HepG2 (cell line): Measurements from ENCODE around the gene GLI3. TPM values are rescaled to one million over a fixed set of nuclear protein-coding genes. Genes with fewer than 3 reads are reported as not detected.

ENCODE experiments used
- ATAC-seq: fragments of 200-7000 bp; cut with Tn5 transposase; 3 replicates; pipeline ENCODE4 v1.9.1; 2020; ENCODE audit warnings: mild to moderate bottlenecking, moderate library complexity
- BruUV-seq: library from RNA; stranded (reverse); fragments of 400-500 nt; replicated peaks from 2 replicates; lab custom pipeline; 2021; lab: Mats Ljungman, UMichigan
- CTCF ChIA-PET: fragments of 300-600 bp; formaldehyde crosslinking; extraction: SDS; loops from one replicate; lab custom pipeline; 2021; ENCODE audit warnings: low total read pairs, inconsistent platforms, low intra/inter-chr PET ratio; lab: Yijun Ruan, JAX
- POLR2A ChIA-PET: fragments of 350-600 bp; sonication (Branson Sonifier 250); formaldehyde crosslinking; loops from one replicate; lab custom pipeline; 2020; ENCODE audit warnings: antibody characterized with exemption, inconsistent platforms; lab: Yijun Ruan, JAX
- DNase-seq: peaks from one replicate; pipeline ENCODE4 v3.0.0-alpha.2; 2015; ENCODE audit warnings: low spot score
- FAIRE-seq: peaks from 3 replicates; lab custom pipeline; 2011; peaks lifted over from hg19 to GRCh38; lab: Jason Lieb, UNC
- H2AFZ ChIP-seq: one replicate; pipeline ENCODE4 v1.6.1; 2011; ENCODE audit warnings: low read length, inconsistent platforms
- H3K27ac ChIP-seq: fragments of 300-600 bp; 3 replicates; pipeline ENCODE4 v1.8.0; 2011; ENCODE audit warnings: mixed run types, mild to moderate bottlenecking, mixed read lengths, low read length, inconsistent platforms; ENCODE audit not compliant: insufficient read depth; ENCODE audit errors: extremely low read length
- H3K27me3 ChIP-seq, 2 experiments: fragments of 200-600 bp in 1 of 2; 2 replicates in 1 of 2; 3 replicates in 1 of 2; pipeline versions ENCODE4 v1.6.0 to v1.8.0; 2011; ENCODE audit warnings: low read length in 2 of 2, mild to moderate bottlenecking in 2 of 2, moderate library complexity in 2 of 2, inconsistent platforms in 1 of 2; ENCODE audit not compliant: insufficient read depth in 2 of 2, control insufficient read depth in 1 of 2
- H3K36me3 ChIP-seq, 2 experiments: fragments of 200-600 bp in 1 of 2; replicated peaks in 1 of 2; 2 replicates in 1 of 2; 3 replicates in 1 of 2; pipeline versions ENCODE4 v1.5.1 to v1.8.0; 2011; ENCODE audit warnings: low read length in 2 of 2, inconsistent platforms in 1 of 2; ENCODE audit not compliant: insufficient read depth in 2 of 2, control insufficient read depth in 1 of 2
- H3K4me1 ChIP-seq: 2 replicates; pipeline ENCODE4 v1.5.1; 2012; ENCODE audit warnings: low read length, inconsistent platforms; ENCODE audit not compliant: insufficient read depth
- H3K4me2 ChIP-seq: 2 replicates; pipeline ENCODE4 v1.6.0; 2011; ENCODE audit warnings: low read depth, low read length, inconsistent platforms
- H3K4me3 ChIP-seq, 3 experiments: fragments of 200-600 bp in 1 of 3; sonication (generic), shearing (Covaris generic) in 1 of 3; replicated peaks in 1 of 3; 2 replicates each; pipeline ENCODE4 v1.5.1; 2011 to 2016; ENCODE audit warnings: low read length in 3 of 3, inconsistent platforms in 2 of 3, low read depth in 2 of 3, mild to moderate bottlenecking in 2 of 3, control low read depth in 1 of 3, mixed read lengths in 1 of 3; ENCODE audit not compliant: insufficient read depth in 1 of 3
- H3K79me2 ChIP-seq: one replicate; pipeline ENCODE4 v1.6.1; 2011; ENCODE audit warnings: low read length, inconsistent platforms; ENCODE audit not compliant: insufficient read depth
- H3K9ac ChIP-seq: 2 replicates; pipeline ENCODE4 v1.6.0; 2011; ENCODE audit warnings: mild to moderate bottlenecking, low read depth, low read length, inconsistent platforms; ENCODE audit not compliant: insufficient read depth
- H3K9me3 ChIP-seq: 2 replicates; pipeline ENCODE4 v1.5.1; 2012; ENCODE audit warnings: mild to moderate bottlenecking, low read length
- H4K20me1 ChIP-seq: 2 replicates; pipeline ENCODE4 v1.6.0; 2011; ENCODE audit warnings: inconsistent platforms, mild to moderate bottlenecking, low read length, moderate library complexity; ENCODE audit not compliant: insufficient read depth
- BCL6 ChIP-seq: IDR thresholded peaks from 2 replicates; pipeline ENCODE4 v1.6.1; 2016; ENCODE audit warnings: missing genetic modification reagents, missing compliant biosample characterization
- FOXP1 ChIP-seq, 2 experiments: fragments of 450-650 bp in 1 of 2; IDR thresholded peaks; 2 replicates each; pipeline ENCODE4 v1.6.1; 2017 to 2018; ENCODE audit warnings: antibody characterized with exemption in 1 of 2
- RFX3 ChIP-seq: IDR thresholded peaks from 2 replicates; pipeline ENCODE4 v1.6.1; 2016; ENCODE audit warnings: missing biosample characterization, missing genetic modification reagents
- SNRNP70 ChIP-seq: fragments of 200-400 bp; formaldehyde crosslinking; IDR thresholded peaks from 2 replicates; pipeline ENCODE4 v1.6.1; 2017; ENCODE audit warnings: mild to moderate bottlenecking, low read depth, low read length, moderate library complexity
- TBX3 ChIP-seq: fragments of 450-650 bp; IDR thresholded peaks from 2 replicates; pipeline ENCODE4 v1.6.1; 2017; ENCODE audit warnings: antibody characterized with exemption, mild to moderate bottlenecking, inconsistent platforms, borderline replicate concordance
- ZBTB1 ChIP-seq: sonication (generic); formaldehyde crosslinking; IDR thresholded peaks from 2 replicates; pipeline ENCODE4 v1.4.0; 2020; ENCODE audit warnings: missing genetic modification reagents, borderline replicate concordance
- ZNF501 ChIP-seq: sonication (generic); formaldehyde crosslinking; IDR thresholded peaks from 2 replicates; pipeline ENCODE4 v1.5.1; 2020; ENCODE audit warnings: mild to moderate bottlenecking, moderate library complexity, missing genetic modification reagents
- WGBS: methylation state at CpG from one replicate; pipeline ENCODE4 v1.1.6; 2017; ENCODE audit warnings: low lambda C conversion rate; 5-methylcytosine and 5-hydroxymethylcytosine counted together
- in situ Hi-C: cut with HindIII; loops from 2 replicates; pipeline ENCODE4 v1.10.0; 2017; ENCODE audit warnings: low pct_unique_long_range_greater_than_20kb; ENCODE audit not compliant: extremely low pct_ligation_motif_present
- intact Hi-C: fragments of 100-400 bp; cut with micrococcal nuclease; formaldehyde crosslinking; loops from one replicate; pipeline ENCODE4 v1.10.0; 2022; ENCODE audit not compliant: unreplicated experiment
- polyA plus RNA-seq, 8 experiments: library from polyadenylated mRNA; depleted of rRNA in 3 of 8; stranded (reverse) in 7 of 8; unstranded in 1 of 8; fragments of >200 nt; fragmentation: Illumina TruSeq in 4 of 8; extraction: Trizol in 4 of 8; gene quantifications; 2 replicates each; pipeline versions ENCODE4 v1.2.1 to v1.2.3, GENCODE V29; 2011 to 2016; ENCODE audit warnings: low read depth in 4 of 8, missing spikeins in 1 of 8, mixed read lengths in 1 of 8; ENCODE audit not compliant: insufficient read depth in 1 of 8
- total RNA-seq, 5 experiments: library from RNA; depleted of rRNA; stranded (reverse); fragments of >200 nt; fragmentation: Illumina TruSeq; extraction: Trizol; gene quantifications; 2 replicates each; pipeline ENCODE4 v1.2.3, GENCODE V29; 2016; ENCODE audit warnings: low read depth in 1 of 5
- TF ChIP-seq, protein P1 (sequence below): sonication (generic); formaldehyde crosslinking; IDR thresholded peaks from 2 replicates; pipeline ENCODE4 v1.4.0; 2020; ENCODE audit warnings: missing genetic modification reagents
- TF ChIP-seq, protein P2 (sequence below): sonication (generic); formaldehyde crosslinking; IDR thresholded peaks from 2 replicates; pipeline ENCODE4 v1.5.0; 2020; ENCODE audit warnings: missing genetic modification reagents, mild to moderate bottlenecking, borderline replicate concordance

The GLI3 gene
- total and polyA plus RNA-seq, 2 of the 13 experiments (the other 11 are each of a cell fraction or from before 2014, with no cell fraction given), result not detected

DNA sequence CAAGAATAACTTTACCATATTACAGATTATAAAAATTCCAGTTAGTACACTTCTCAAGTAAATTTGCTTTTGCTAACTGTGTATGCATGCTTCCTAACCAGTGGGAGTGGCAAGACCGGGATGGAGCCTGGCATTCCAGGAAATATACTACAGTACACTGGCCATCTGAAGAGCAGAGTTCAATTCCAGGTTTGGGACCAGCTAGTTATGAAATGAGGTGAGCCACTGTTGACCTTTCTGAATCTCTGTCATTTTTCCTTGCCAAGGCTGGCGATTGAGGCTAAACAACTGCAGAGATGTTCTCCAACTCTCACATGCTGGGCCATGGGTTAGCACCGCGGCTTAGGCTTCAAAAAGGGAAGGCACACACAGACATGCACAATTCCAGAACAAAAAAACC, 258.2 kb downstream of the GLI3 start:
- no peak for FAIRE-seq

DNA sequence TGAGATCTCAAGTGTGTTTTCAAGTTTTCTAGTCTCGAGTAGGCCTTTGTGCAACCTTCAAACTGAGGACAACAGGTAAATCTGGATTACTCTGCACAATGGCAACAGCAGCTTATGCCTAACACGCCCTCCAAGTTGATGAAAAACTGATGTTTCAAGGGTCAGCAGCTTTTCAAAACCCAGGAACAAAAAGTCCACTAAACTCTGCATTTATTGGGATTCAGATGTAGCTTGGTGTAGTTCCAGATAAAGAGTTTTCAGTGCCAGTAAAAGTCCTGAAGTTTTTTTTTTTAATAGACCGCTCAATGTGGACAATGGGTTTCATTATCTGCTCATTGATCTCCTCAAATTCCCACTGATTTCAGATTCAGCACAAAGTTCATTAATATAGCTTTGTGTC, 259.3 kb downstream of the GLI3 start:
- CTCF ChIA-PET, result no interaction called here
- Histone ChIP-seq H3K79me2 (no peaks in the 10 kb centered on the region), H3K9me3 (no peaks in the 10 kb centered on the region)
- intact Hi-C loops, result loop anchor here (2.0 kb wide), 1 partner anchor 35 kb away; no protein-coding TSS in a partner anchor
- no peak for TF ChIP-seq SNRNP70
- no peak for TF ChIP-seq FOXP1 (IDR thresholded peaks at IDR 0.05)
- TF ChIP-seq FOXP1 (CRISPR knock-in tag; IDR thresholded peaks at IDR 0.05), result no peak
- no peak for TF ChIP-seq TBX3
- TF ChIP-seq ZNF501, result no peak
- TF ChIP-seq, protein P1, sequence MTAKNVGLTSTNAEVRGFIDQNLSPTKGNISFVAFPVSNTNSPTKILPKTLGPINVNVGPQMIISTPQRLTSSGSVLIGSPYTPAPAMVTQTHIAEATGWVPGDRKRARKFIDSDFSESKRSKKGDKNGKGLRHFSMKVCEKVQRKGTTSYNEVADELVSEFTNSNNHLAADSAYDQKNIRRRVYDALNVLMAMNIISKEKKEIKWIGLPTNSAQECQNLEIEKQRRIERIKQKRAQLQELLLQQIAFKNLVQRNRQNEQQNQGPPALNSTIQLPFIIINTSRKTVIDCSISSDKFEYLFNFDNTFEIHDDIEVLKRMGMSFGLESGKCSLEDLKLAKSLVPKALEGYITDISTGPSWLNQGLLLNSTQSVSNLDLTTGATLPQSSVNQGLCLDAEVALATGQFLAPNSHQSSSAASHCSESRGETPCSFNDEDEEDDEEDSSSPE (CRISPR knock-in tag), result no peak
- TF ChIP-seq, all 625 proteins: peak for 0
- Histone ChIP-seq H3K27ac (no peak overlapping the region), H3K4me3 (no peak overlapping the region), H3K4me1 (peaks cover 1% of the 10 kb centered on the region; the same call in 1 of the 2 replicates), H2AFZ (no peak overlapping the region), H3K27me3 (peaks cover 0 to 3% of the 10 kb centered on the region in 2 experiments; a peak in 1 of 5 replicates), H4K20me1 (no peaks in the 10 kb centered on the region), H3K36me3 (no peaks in the 10 kb centered on the region), H3K4me2 (no peak overlapping the region), H3K9ac (no peak overlapping the region)
- no TSS peak for BruUV-seq
- in situ Hi-C loops, result no loop called here
- no peak for DNase-seq
- FAIRE-seq, result no peak
- WGBS, result 14% methylated on average over 3 of the region's 3 CpGs
- no peak for ATAC-seq
- POLR2A ChIA-PET, result no interaction called here

More for the DNA sequence above, 258.2 kb downstream of the GLI3 start:
- H3K4me3 ChIP-seq, result no peak overlapping the region
- no peak for DNase-seq
- H4K20me1 ChIP-seq, result no peaks in the 10 kb centered on the region
- no peak overlapping the region for H3K27ac ChIP-seq
- no TSS peak for BruUV-seq
- peaks cover 0 to 3% of the 10 kb centered on the region in 2 experiments; a peak in 1 of 5 replicates for H3K27me3 ChIP-seq
- 37% methylated on average over 4 of the region's 4 CpGs for WGBS
- ChIA-PET CTCF (no interaction called here), POLR2A (no interaction called here)
- in situ Hi-C loops, result no loop called here
- H3K9ac ChIP-seq, result no peak overlapping the region
- no peak overlapping the region for H2AFZ ChIP-seq
- intact Hi-C loops, result loop anchor here (1.0 to 2.0 kb wide), 2 partner anchors 36 to 712 kb away; no protein-coding TSS in a partner anchor
- no peaks in the 10 kb centered on the region for H3K9me3 ChIP-seq
- no peaks in the 10 kb centered on the region for H3K36me3 ChIP-seq
- H3K4me2 ChIP-seq, result no peak overlapping the region
- H3K4me1 ChIP-seq, result no peaks in the 10 kb centered on the region
- no peak for TF ChIP-seq ZBTB1
- TF ChIP-seq, protein P2, sequence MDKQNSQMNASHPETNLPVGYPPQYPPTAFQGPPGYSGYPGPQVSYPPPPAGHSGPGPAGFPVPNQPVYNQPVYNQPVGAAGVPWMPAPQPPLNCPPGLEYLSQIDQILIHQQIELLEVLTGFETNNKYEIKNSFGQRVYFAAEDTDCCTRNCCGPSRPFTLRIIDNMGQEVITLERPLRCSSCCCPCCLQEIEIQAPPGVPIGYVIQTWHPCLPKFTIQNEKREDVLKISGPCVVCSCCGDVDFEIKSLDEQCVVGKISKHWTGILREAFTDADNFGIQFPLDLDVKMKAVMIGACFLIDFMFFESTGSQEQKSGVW (CRISPR knock-in tag), result no peak
- TF ChIP-seq RFX3 (CRISPR knock-in tag), result no peak
- peak; percentile 38; the same call in 1 of the 2 replicates for TF ChIP-seq BCL6 (CRISPR knock-in tag)
- TF ChIP-seq, all 625 proteins: peak for 1
- H3K79me2 ChIP-seq, result no peaks in the 10 kb centered on the region
- no peak for ATAC-seq
